ENCODE results near the gene ARHGEF39. TPM values are rescaled to one million over a fixed set of nuclear protein-coding genes. Genes with fewer than 3 reads are reported as not detected.

ARHGEF39 gene
- total RNA-seq, 6 experiments from 2014 or later, result 0.11 to 3.6 (median 0.43) TPM

- DNase-seq (no peak), ATAC-seq (peak in 3 of 4 donors; percentile 7 to 67 (median 23))
- WGBS (ENCODE audit: insufficient coverage, low coverage, low lambda C conversion rate, missing lambda C conversion rate), result 88% methylated on average over 7 of the region's 7 CpGs
- Histone ChIP-seq H3K9me3 (no peaks in the 10 kb centered on the region), H3K27ac (peak overlapping the region in 1 of 3 donors; percentile 60), H3K4me3 (no peak overlapping the region), H3K36me3 (no peaks in the 10 kb centered on the region), H3K4me1 (peaks cover 0 to 7% (median 0%) of the 10 kb centered on the region in 4 donors), H3K27me3 (no peaks in the 10 kb centered on the region)
- intact Hi-C loops (cut with DNase I), result no loop called here
- no peak for TF ChIP-seq POLR2A (IDR thresholded peaks at IDR 0.05)
- TF ChIP-seq, protein P1, sequence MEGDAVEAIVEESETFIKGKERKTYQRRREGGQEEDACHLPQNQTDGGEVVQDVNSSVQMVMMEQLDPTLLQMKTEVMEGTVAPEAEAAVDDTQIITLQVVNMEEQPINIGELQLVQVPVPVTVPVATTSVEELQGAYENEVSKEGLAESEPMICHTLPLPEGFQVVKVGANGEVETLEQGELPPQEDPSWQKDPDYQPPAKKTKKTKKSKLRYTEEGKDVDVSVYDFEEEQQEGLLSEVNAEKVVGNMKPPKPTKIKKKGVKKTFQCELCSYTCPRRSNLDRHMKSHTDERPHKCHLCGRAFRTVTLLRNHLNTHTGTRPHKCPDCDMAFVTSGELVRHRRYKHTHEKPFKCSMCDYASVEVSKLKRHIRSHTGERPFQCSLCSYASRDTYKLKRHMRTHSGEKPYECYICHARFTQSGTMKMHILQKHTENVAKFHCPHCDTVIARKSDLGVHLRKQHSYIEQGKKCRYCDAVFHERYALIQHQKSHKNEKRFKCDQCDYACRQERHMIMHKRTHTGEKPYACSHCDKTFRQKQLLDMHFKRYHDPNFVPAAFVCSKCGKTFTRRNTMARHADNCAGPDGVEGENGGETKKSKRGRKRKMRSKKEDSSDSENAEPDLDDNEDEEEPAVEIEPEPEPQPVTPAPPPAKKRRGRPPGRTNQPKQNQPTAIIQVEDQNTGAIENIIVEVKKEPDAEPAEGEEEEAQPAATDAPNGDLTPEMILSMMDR (IDR thresholded peaks at IDR 0.05), result no peak
These were observed 12.8 kb downstream of the ARHGEF39 start for GRCh38 chr9:35651956-35652828.

DNA sequence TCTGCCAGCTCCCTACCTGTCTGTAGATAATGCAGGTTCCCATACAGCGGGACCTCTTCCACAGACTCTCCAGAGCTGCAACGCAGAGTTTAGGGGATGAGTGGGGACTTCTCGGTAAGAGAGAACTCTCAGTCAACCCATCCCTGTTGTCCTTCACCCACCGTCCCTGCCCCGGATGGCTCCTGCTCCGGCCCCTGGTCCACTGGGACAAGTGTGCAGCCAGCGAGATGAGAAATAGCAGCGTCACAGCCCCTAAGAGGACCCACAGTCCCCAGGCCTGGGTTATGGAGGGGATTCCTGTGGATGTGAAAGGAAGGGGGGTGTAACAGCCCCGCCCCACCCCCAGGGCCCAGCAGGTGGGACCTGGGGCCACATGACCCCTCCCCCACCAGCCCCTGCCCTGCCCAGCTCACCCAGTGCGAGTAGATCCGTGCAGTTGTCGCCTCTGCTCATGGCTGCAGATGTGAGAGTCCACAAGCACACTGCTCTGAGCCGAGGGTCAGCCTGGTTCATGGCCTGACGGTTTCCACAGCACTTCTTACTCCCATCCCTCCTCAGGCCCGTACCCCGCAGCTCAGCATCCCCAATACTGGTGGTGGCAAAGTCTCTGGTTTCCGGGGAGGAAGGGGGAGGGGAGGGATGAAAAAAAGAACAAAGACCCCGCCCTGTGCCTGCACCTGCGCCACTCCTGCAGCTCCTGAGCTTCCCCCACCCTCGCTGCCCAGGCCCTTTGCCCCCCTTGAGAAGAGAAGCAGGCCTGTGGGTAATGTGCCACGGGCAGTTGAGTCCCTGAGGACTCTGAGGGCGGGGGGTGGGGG is 14.4 kb downstream of the ARHGEF39 start, which contains the start of gene SIT1:
SIT1 (minus strand) TSS at position 591 of the 818 bp plus-strand sequence; CDS start at position 513, 78 bp downstream.
- Histone ChIP-seq H3K4me1 (peaks cover 0 to 7% (median 0%) of the 10 kb centered on the region in 4 donors), H3K36me3 (no peaks in the 10 kb centered on the region), H3K27me3 (no peaks in the 10 kb centered on the region), H3K9me3 (no peaks in the 10 kb centered on the region), H3K4me3 (no peak within 1 kb of the TSS), H3K27ac (no peak within 1 kb of the TSS)
- WGBS (ENCODE audit: insufficient coverage, low coverage, low lambda C conversion rate, missing lambda C conversion rate), result 45% methylated on average over 10 of the region's 22 CpGs
- intact Hi-C loops (cut with DNase I), result no loop called here
- no peak for DNase-seq
- TF ChIP-seq, protein P1 (IDR thresholded peaks at IDR 0.05), result no peak
- TF ChIP-seq POLR2A (IDR thresholded peaks at IDR 0.05), result no peak
- no peak for ATAC-seq

- Histone ChIP-seq H3K9me3 (no peaks in the 10 kb centered on the region), H3K4me1 (peaks cover 0 to 7% (median 0%) of the 10 kb centered on the region in 4 donors), H3K27me3 (no peaks in the 10 kb centered on the region), H3K4me3 (no peak overlapping the region), H3K36me3 (no peaks in the 10 kb centered on the region), H3K27ac (no peak overlapping the region)
- intact Hi-C loops (cut with DNase I), result no loop called here
- DNase-seq (peak in 1 of 3 donors; percentile 44), ATAC-seq (no peak)
- TF ChIP-seq, protein P1 (IDR thresholded peaks at IDR 0.05), result no peak
- no peak for TF ChIP-seq POLR2A (IDR thresholded peaks at IDR 0.05)
- 51% methylated on average over 7 of the region's 26 CpGs for WGBS (ENCODE audit: insufficient coverage, low coverage, low lambda C conversion rate, missing lambda C conversion rate)
These were observed 15.3 kb downstream of the ARHGEF39 start for GRCh38 chr9:35649431-35650340.
